A549 (cell line): ENCODE measurements around the gene PLIN4.

Experiments used
- EP300 ChIP-seq, 2 experiments: fragments of >200 bp; sonication (Bioruptor Twin); formaldehyde crosslinking; IDR thresholded peaks; 2 replicates in 1 of 2; 3 replicates in 1 of 2; pipeline ENCODE4 v1.6.1; 2016 to 2017
- PHF8 ChIP-seq: fragments of 200-600 bp; sonication (generic); IDR thresholded peaks from 2 replicates; pipeline ENCODE4 v1.6.1; 2016; ENCODE audit warnings: low read depth, mild to moderate bottlenecking, antibody characterized with exemption, moderate library complexity, borderline replicate concordance
- POLR2A ChIP-seq: IDR thresholded peaks from 2 replicates; pipeline ENCODE4 v1.6.1; 2012; ENCODE audit warnings: mild to moderate bottlenecking, low read length
- POLR2AphosphoS2 ChIP-seq: conservative IDR thresholded peaks from 2 replicates; pipeline ENCODE4 v1.6.1; 2012; ENCODE audit warnings: low read length, improper control_type of control experiment, inconsistent platforms
- TF ChIP-seq, protein P1 (sequence below): fragments of >200 bp; sonication (Bioruptor Twin); formaldehyde crosslinking; IDR thresholded peaks from 3 replicates; pipeline ENCODE4 v1.5.1; 2016
- TF ChIP-seq, protein P2 (sequence below): IDR thresholded peaks from 2 replicates; pipeline ENCODE4 v1.6.1; 2012
- TF ChIP-seq, protein P3 (sequence below): IDR thresholded peaks from 2 replicates; pipeline ENCODE4 v1.6.1; 2012
- TF ChIP-seq, protein P4 (sequence below): fragments of >200 bp; sonication (Bioruptor Twin); formaldehyde crosslinking; IDR thresholded peaks from 3 replicates; pipeline ENCODE4 v1.6.1; 2016
- TF ChIP-seq, protein P5 (sequence below): fragments of 450-650 bp; IDR thresholded peaks from 2 replicates; pipeline ENCODE4 v1.6.1; 2014; ENCODE audit warnings: antibody characterized with exemption

DNA sequence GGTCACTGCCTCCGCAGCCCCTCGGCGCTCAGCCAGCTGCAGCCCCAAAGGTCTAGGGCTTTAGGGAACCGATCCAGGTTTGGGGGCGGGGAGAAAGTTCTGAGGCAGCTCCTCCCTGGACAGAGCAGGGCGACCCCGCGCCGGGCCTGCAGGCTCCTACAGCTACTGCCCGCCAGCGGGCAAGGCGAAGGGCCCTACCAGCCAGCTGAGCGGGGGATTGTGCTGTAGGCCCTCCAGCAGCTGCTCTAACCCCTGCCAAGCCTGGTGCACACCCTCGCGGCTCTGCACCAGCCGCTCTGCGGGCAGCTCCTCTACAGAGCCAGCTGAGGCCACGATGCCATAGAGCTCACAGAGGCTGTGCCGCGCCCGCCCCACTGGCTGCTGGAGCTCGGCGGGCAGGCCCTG lies 14.0 kb downstream of the PLIN4 start:
- TF ChIP-seq POLR2A = no peak
- no peak for TF ChIP-seq POLR2AphosphoS2
- TF ChIP-seq, protein P1, sequence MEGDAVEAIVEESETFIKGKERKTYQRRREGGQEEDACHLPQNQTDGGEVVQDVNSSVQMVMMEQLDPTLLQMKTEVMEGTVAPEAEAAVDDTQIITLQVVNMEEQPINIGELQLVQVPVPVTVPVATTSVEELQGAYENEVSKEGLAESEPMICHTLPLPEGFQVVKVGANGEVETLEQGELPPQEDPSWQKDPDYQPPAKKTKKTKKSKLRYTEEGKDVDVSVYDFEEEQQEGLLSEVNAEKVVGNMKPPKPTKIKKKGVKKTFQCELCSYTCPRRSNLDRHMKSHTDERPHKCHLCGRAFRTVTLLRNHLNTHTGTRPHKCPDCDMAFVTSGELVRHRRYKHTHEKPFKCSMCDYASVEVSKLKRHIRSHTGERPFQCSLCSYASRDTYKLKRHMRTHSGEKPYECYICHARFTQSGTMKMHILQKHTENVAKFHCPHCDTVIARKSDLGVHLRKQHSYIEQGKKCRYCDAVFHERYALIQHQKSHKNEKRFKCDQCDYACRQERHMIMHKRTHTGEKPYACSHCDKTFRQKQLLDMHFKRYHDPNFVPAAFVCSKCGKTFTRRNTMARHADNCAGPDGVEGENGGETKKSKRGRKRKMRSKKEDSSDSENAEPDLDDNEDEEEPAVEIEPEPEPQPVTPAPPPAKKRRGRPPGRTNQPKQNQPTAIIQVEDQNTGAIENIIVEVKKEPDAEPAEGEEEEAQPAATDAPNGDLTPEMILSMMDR = no peak
- TF ChIP-seq PHF8 = no peak
- no peak for TF ChIP-seq EP300 (IDR thresholded peaks at IDR 0.05)
- TF ChIP-seq, protein P2, sequence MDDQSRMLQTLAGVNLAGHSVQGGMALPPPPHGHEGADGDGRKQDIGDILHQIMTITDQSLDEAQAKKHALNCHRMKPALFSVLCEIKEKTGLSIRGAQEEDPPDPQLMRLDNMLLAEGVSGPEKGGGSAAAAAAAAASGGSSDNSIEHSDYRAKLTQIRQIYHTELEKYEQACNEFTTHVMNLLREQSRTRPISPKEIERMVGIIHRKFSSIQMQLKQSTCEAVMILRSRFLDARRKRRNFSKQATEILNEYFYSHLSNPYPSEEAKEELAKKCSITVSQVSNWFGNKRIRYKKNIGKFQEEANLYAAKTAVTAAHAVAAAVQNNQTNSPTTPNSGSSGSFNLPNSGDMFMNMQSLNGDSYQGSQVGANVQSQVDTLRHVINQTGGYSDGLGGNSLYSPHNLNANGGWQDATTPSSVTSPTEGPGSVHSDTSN = no peak
- TF ChIP-seq, protein P3, sequence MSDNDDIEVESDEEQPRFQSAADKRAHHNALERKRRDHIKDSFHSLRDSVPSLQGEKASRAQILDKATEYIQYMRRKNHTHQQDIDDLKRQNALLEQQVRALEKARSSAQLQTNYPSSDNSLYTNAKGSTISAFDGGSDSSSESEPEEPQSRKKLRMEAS = no peak
- TF ChIP-seq, protein P4, sequence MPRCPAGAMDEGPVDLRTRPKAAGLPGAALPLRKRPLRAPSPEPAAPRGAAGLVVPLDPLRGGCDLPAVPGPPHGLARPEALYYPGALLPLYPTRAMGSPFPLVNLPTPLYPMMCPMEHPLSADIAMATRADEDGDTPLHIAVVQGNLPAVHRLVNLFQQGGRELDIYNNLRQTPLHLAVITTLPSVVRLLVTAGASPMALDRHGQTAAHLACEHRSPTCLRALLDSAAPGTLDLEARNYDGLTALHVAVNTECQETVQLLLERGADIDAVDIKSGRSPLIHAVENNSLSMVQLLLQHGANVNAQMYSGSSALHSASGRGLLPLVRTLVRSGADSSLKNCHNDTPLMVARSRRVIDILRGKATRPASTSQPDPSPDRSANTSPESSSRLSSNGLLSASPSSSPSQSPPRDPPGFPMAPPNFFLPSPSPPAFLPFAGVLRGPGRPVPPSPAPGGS = no peak
- TF ChIP-seq, protein P5, sequence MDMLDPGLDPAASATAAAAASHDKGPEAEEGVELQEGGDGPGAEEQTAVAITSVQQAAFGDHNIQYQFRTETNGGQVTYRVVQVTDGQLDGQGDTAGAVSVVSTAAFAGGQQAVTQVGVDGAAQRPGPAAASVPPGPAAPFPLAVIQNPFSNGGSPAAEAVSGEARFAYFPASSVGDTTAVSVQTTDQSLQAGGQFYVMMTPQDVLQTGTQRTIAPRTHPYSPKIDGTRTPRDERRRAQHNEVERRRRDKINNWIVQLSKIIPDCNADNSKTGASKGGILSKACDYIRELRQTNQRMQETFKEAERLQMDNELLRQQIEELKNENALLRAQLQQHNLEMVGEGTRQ = no peak
